ENCODE results near the gene THRA.
"Not testable (repeated sequence)": the region's sequence is repeated elsewhere in the genome, so short reads cannot be mapped to it uniquely, and the experiment has no call there.

The THRA gene

GRCh38 chr17:40124279-40125141 is 61.7 kb downstream of the THRA start:
- DNase-seq (ENCODE audit: low read depth, low spot score): no peak

GRCh38 chr17:40129498-40129897 is 66.7 kb downstream of the THRA start:
- H3K4me3 ChIP-seq (ENCODE audit: low read length): no peak overlapping the region

More at GRCh38 chr17:40124279-40125141, 61.7 kb downstream of the THRA start:
- peak overlapping the region; percentile 90 for H3K4me3 ChIP-seq (ENCODE audit: low read length)

GRCh38 chr17:40130352-40131042 is 67.7 kb downstream of the THRA start:
- no peak for DNase-seq (ENCODE audit: low read depth, low spot score)
- no peak overlapping the region for H3K4me3 ChIP-seq (ENCODE audit: low read length)

More at GRCh38 chr17:40129498-40129897, 66.7 kb downstream of the THRA start:
- DNase-seq (ENCODE audit: low read depth, low spot score): no peak

- no peak for DNase-seq (ENCODE audit: low read depth, low spot score)
- H3K4me3 ChIP-seq (ENCODE audit: low read length): no peak overlapping the region
Observed at GRCh38 chr17:40134184-40134583, 71.4 kb downstream of the THRA start.

GRCh38 chr17:40135817-40136216 is 73.1 kb downstream of the THRA start:
- no peak overlapping the region for H3K4me3 ChIP-seq (ENCODE audit: low read length)
- no peak for DNase-seq (ENCODE audit: low read depth, low spot score)

GRCh38 chr17:40139566-40140058 is 76.8 kb downstream of the THRA start:
- H3K4me3 ChIP-seq (ENCODE audit: low read length): peak overlapping the region; percentile 73
- no peak for DNase-seq (ENCODE audit: low read depth, low spot score)

GRCh38 chr17:40143166-40143565 is 80.4 kb downstream of the THRA start:
- not testable (repeated sequence) for H3K4me3 ChIP-seq (ENCODE audit: low read length); DNase-seq (ENCODE audit: low read depth, low spot score)
